Keratinocyte (primary cell): ENCODE measurements around the gene SGMS2. TPM values are rescaled to one million over a fixed set of nuclear protein-coding genes. Genes with fewer than 3 reads are reported as not detected.

Experiments used
- DNase-seq: peaks from one replicate; pipeline ENCODE4 v3.0.0-alpha.2; 2011; ENCODE audit warnings: low read depth, missing footprints, low spot score
- FAIRE-seq: peaks from 2 replicates; lab custom pipeline; 2011; peaks lifted over from hg19 to GRCh38; lab: Jason Lieb, UNC
- H2AFZ ChIP-seq: 2 replicates; pipeline ENCODE4 v1.6.0; 2012; ENCODE audit warnings: low read length, control low read depth, inconsistent platforms; ENCODE audit not compliant: control insufficient read depth
- H3K27ac ChIP-seq: 2 replicates; pipeline ENCODE4 v1.5.1; 2011; ENCODE audit warnings: low read length; ENCODE audit not compliant: control insufficient read depth, insufficient read depth
- H3K27me3 ChIP-seq: 3 replicates; pipeline ENCODE4 v1.6.0; 2011; ENCODE audit warnings: low read length; ENCODE audit not compliant: control insufficient read depth, insufficient read depth; ENCODE audit errors: extremely low read depth
- H3K36me3 ChIP-seq, 2 experiments: 2 replicates in 1 of 2; 3 replicates in 1 of 2; pipeline ENCODE4 v1.5.1; 2011; ENCODE audit warnings: low read length in 2 of 2, mild to moderate bottlenecking in 1 of 2; ENCODE audit not compliant: control insufficient read depth in 2 of 2, insufficient read depth in 2 of 2; ENCODE audit errors: extremely low read depth in 1 of 2
- H3K4me1 ChIP-seq: 3 replicates; pipeline ENCODE4 v1.5.1; 2011; ENCODE audit warnings: low read length; ENCODE audit not compliant: control insufficient read depth, insufficient read depth; ENCODE audit errors: extremely low read depth
- H3K4me2 ChIP-seq: 3 replicates; pipeline ENCODE4 v1.6.0; 2011; ENCODE audit warnings: low read depth, low read length; ENCODE audit not compliant: control insufficient read depth, insufficient read depth; ENCODE audit errors: extremely low read depth
- H3K4me3 ChIP-seq, 3 experiments: fragments of 200-600 bp in 1 of 3; sonication (generic) in 1 of 3; 2 replicates in 2 of 3; 3 replicates in 1 of 3; pipeline ENCODE4 v1.5.1; 2011 to 2016; ENCODE audit warnings: low read length in 3 of 3, mild to moderate bottlenecking in 3 of 3, control low read depth in 2 of 3, inconsistent platforms in 1 of 3, low read depth in 1 of 3, mixed read lengths in 1 of 3, mixed run types in 1 of 3, moderate library complexity in 1 of 3; ENCODE audit not compliant: control insufficient read depth in 2 of 3, insufficient read depth in 2 of 3; ENCODE audit errors: extremely low read depth in 1 of 3
- H3K79me2 ChIP-seq: 2 replicates; pipeline ENCODE4 v1.6.0; 2012; ENCODE audit warnings: low read length; ENCODE audit not compliant: control insufficient read depth, insufficient read depth
- H3K9ac ChIP-seq: 3 replicates; pipeline ENCODE4 v1.6.0; 2011; ENCODE audit warnings: low read length; ENCODE audit not compliant: control insufficient read depth, insufficient read depth; ENCODE audit errors: extremely low read depth
- H3K9me1 ChIP-seq: 3 replicates; pipeline ENCODE4 v1.6.0; 2011; ENCODE audit warnings: low read length; ENCODE audit not compliant: control insufficient read depth, insufficient read depth; ENCODE audit errors: extremely low read depth
- H3K9me3 ChIP-seq: 2 replicates; pipeline ENCODE4 v1.5.1; 2012; ENCODE audit warnings: low read depth, low read length; ENCODE audit not compliant: control insufficient read depth
- H4K20me1 ChIP-seq: 3 replicates; pipeline ENCODE4 v1.6.0; 2011; ENCODE audit warnings: low read length; ENCODE audit not compliant: control insufficient read depth, insufficient read depth; ENCODE audit errors: extremely low read depth
- CTCF ChIP-seq, 3 experiments: IDR thresholded peaks in 1 of 3; conservative IDR thresholded peaks in 1 of 3; optimal IDR thresholded peaks in 1 of 3; 2 replicates in 2 of 3; 3 replicates in 1 of 3; pipeline versions ENCODE3 to v1.5.1; 2011; ENCODE audit warnings: low read length in 3 of 3, mild to moderate bottlenecking in 3 of 3, moderate library complexity in 2 of 3, control low read depth in 1 of 3, inconsistent platforms in 1 of 3; ENCODE audit not compliant: insufficient read depth in 2 of 3; ENCODE audit errors: extremely low read depth in 1 of 3
- EZH2 ChIP-seq: IDR thresholded peaks from one replicate; pipeline ENCODE4 v1.6.1; 2012; ENCODE audit warnings: inconsistent platforms, mild to moderate bottlenecking, low read length, moderate library complexity
- dilution Hi-C: fragments of 300-500 bp; cut with MboI; formaldehyde crosslinking; loops from one replicate; pipeline ENCODE4 v1.7.0; 2020; ENCODE audit warnings: low sequenced_read_pairs; ENCODE audit not compliant: extremely low pct_ligation_motif_present
- polyA plus RNA-seq, 5 experiments: library from polyadenylated mRNA; depleted of rRNA in 3 of 5; stranded (reverse) in 3 of 5; stranded (forward) in 1 of 5; unstranded in 1 of 5; fragments of >200 nt; gene quantifications; 1 replicate in 1 of 5; 2 replicates in 3 of 5; 3 replicates in 1 of 5; pipeline versions ENCODE4 v1.2.1 to v1.2.3, GENCODE V29; 2011 to 2012; ENCODE audit warnings: missing spikeins in 2 of 5, low read depth in 1 of 5, low replicate concordance in 1 of 5

Gene SGMS2
- polyA plus RNA-seq, 1 donor (not counting 4 experiments of a cell fraction or from before 2014, with no cell fraction given), result 38.5 TPM

GRCh38 chr4:107792711-107793110 is 32.0 kb upstream of the SGMS2 start:
- Histone ChIP-seq H3K9me1 (no peaks in the 10 kb centered on the region), H3K79me2 (no peaks in the 10 kb centered on the region), H3K4me3 (no peak overlapping the region), H3K9ac (no peak overlapping the region), H3K4me2 (no peak overlapping the region), H3K4me1 (no peaks in the 10 kb centered on the region), H3K27ac (no peak overlapping the region), H4K20me1 (no peaks in the 10 kb centered on the region), H2AFZ (no peak overlapping the region), H3K9me3 (no peaks in the 10 kb centered on the region), H3K27me3 (peaks cover 3% of the 10 kb centered on the region), H3K36me3 (no peaks in the 10 kb centered on the region)
- dilution Hi-C loops, result no loop called here
- DNase-seq, result no peak
- TF ChIP-seq CTCF (optimal IDR thresholded peaks at IDR 0.05 in 1 of 3, IDR thresholded peaks at IDR 0.05 in 1 of 3, conservative IDR thresholded peaks at IDR 0.05 in 1 of 3; ENCODE audit: extremely low read depth in 1 of 3, insufficient read depth in 2 of 3, low read length in 3 of 3), result no peak
- TF ChIP-seq EZH2, result no peak
- FAIRE-seq, result no peak

GRCh38 chr4:107793996-107794395 is 30.7 kb upstream of the SGMS2 start:
- Histone ChIP-seq H2AFZ (no peak overlapping the region), H3K9ac (no peak overlapping the region), H4K20me1 (no peaks in the 10 kb centered on the region), H3K9me3 (no peaks in the 10 kb centered on the region), H3K4me3 (no peak overlapping the region), H3K36me3 (no peaks in the 10 kb centered on the region), H3K27ac (no peak overlapping the region), H3K4me1 (no peaks in the 10 kb centered on the region), H3K9me1 (no peaks in the 10 kb centered on the region), H3K27me3 (peaks cover 3% of the 10 kb centered on the region), H3K79me2 (no peaks in the 10 kb centered on the region), H3K4me2 (no peak overlapping the region)
- DNase-seq (no peak), FAIRE-seq (no peak)
- TF ChIP-seq EZH2, result no peak
- no peak for TF ChIP-seq CTCF (optimal IDR thresholded peaks at IDR 0.05 in 1 of 3, IDR thresholded peaks at IDR 0.05 in 1 of 3, conservative IDR thresholded peaks at IDR 0.05 in 1 of 3; ENCODE audit: extremely low read depth in 1 of 3, insufficient read depth in 2 of 3, low read length in 3 of 3)
- dilution Hi-C loops, result no loop called here
